ENCODE results near the gene TSPAN6. TPM values are rescaled to one million over a fixed set of nuclear protein-coding genes. Genes with fewer than 3 reads are reported as not detected.
A peak's percentile ranks its signal among the peaks of the same experiment; 100 is the strongest.

TSPAN6 gene
- polyA plus RNA-seq, 3 donors: not detected

DNA sequence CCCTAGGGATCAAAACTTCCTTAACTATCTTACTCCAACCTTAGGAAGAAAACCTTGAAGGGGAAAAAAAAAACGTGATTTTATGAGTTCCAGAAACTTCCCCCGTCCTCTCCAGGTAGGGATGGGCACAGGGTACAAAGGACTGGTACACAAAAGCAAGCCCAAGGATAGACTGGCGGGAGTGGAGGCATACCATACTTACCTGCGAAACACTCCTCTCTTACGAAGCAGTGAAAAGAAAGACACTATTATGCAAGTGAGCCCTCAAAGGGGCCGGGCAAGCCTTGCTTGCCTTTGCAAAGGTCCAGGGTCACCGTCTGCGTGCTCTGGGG is 651 bp downstream of the TSPAN6 start:
- H3K9ac ChIP-seq (ENCODE audit: insufficient read depth, low read length, poor library complexity, severe bottlenecking): no peak overlapping the region
- TF ChIP-seq, protein P1, sequence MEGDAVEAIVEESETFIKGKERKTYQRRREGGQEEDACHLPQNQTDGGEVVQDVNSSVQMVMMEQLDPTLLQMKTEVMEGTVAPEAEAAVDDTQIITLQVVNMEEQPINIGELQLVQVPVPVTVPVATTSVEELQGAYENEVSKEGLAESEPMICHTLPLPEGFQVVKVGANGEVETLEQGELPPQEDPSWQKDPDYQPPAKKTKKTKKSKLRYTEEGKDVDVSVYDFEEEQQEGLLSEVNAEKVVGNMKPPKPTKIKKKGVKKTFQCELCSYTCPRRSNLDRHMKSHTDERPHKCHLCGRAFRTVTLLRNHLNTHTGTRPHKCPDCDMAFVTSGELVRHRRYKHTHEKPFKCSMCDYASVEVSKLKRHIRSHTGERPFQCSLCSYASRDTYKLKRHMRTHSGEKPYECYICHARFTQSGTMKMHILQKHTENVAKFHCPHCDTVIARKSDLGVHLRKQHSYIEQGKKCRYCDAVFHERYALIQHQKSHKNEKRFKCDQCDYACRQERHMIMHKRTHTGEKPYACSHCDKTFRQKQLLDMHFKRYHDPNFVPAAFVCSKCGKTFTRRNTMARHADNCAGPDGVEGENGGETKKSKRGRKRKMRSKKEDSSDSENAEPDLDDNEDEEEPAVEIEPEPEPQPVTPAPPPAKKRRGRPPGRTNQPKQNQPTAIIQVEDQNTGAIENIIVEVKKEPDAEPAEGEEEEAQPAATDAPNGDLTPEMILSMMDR (IDR thresholded peaks at IDR 0.05): no peak
- H4K20me1 ChIP-seq (ENCODE audit: insufficient read depth, low read length): no peaks in the 10 kb centered on the region
- no peak overlapping the region for H3K4me2 ChIP-seq (replicated peaks; ENCODE audit: extremely low read depth, low read length, poor library complexity, severe bottlenecking)
- no peak overlapping the region for H2AFZ ChIP-seq (ENCODE audit: insufficient read depth, low read depth, low read length, poor library complexity, severe bottlenecking)
- no peaks in the 10 kb centered on the region for H3K79me2 ChIP-seq (ENCODE audit: insufficient read depth, low read length)
- H3K4me3 Mint-ChIP-seq: peak overlapping the region in 1 of 2 donors; percentile 62
- H3K27me3 ChIP-seq (ENCODE audit: control insufficient read depth in 2 of 2, insufficient read depth in 2 of 2, low read length in 2 of 2): peaks cover 56 to 72% of the 10 kb centered on the region in 2 donors
- intact Hi-C loops (cut with micrococcal nuclease): no loop called here
- peaks cover 0 to 11% of the 10 kb centered on the region in 2 donors for H3K9me3 ChIP-seq (replicated peaks in 1 of 2; ENCODE audit: control insufficient read depth in 1 of 2, insufficient read depth in 1 of 2, low read length in 2 of 2)
- no peak overlapping the region for H3K27ac Mint-ChIP-seq
- no peaks in the 10 kb centered on the region for H3K4me1 ChIP-seq (ENCODE audit: control insufficient read depth in 1 of 2, insufficient read depth in 2 of 2, low read length in 2 of 2)
- H3K36me3 Mint-ChIP-seq: peaks cover 0 to 3% of the 10 kb centered on the region in 2 donors
- peaks cover 4% of the 10 kb centered on the region for H3K4me1 Mint-ChIP-seq
- no peak overlapping the region for H3K4me3 ChIP-seq (replicated peaks in 1 of 3; ENCODE audit: low read depth in 2 of 3, low read length in 3 of 3)
- peaks cover 45 to 73% (median 70%) of the 10 kb centered on the region in 3 donors for H3K27me3 Mint-ChIP-seq (ENCODE audit: low read depth in 3 of 3)
- DNase-seq: no peak
- H3K36me3 ChIP-seq (replicated peaks in 1 of 2; ENCODE audit: control insufficient read depth in 1 of 2, insufficient read depth in 2 of 2, low read length in 2 of 2): no peaks in the 10 kb centered on the region
- no peak overlapping the region for H3K27ac ChIP-seq (ENCODE audit: low read depth in 1 of 2, low read length in 2 of 2)
- H3K9me3 Mint-ChIP-seq: peaks cover 0 to 13% (median 4%) of the 10 kb centered on the region in 7 donors
- 47% methylated on average over 3 of the region's 8 CpGs for WGBS (ENCODE audit: insufficient coverage)

DNA sequence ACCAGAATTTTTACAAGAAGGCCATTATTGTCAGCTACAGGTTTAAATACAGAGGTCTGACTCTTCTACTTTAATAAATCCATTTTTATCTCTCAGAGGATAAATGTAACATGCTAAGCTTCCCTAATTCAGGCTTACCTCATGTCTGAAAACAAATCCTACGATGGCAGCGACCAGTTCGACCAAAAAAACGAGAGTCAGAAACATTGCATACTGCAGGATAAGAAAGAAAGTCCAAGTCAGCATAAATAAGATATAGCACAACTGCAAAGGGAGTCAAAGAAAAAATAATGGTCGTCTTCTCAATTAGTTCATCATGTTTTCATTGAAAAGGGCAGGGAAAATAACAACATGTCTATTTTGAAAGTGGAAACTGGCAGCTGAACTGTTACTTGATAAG is 1.6 kb downstream of the TSPAN6 start:
- peaks cover 64 to 80% of the 10 kb centered on the region in 2 donors for H3K27me3 ChIP-seq (ENCODE audit: control insufficient read depth in 2 of 2, insufficient read depth in 2 of 2, low read length in 2 of 2)
- H3K36me3 ChIP-seq (replicated peaks in 1 of 2; ENCODE audit: control insufficient read depth in 1 of 2, insufficient read depth in 2 of 2, low read length in 2 of 2): no peaks in the 10 kb centered on the region
- peaks cover 52 to 70% (median 67%) of the 10 kb centered on the region in 3 donors for H3K27me3 Mint-ChIP-seq (ENCODE audit: low read depth in 3 of 3)
- no peak overlapping the region for H3K27ac ChIP-seq (ENCODE audit: low read depth in 1 of 2, low read length in 2 of 2)
- H3K9me3 ChIP-seq (replicated peaks in 1 of 2; ENCODE audit: control insufficient read depth in 1 of 2, insufficient read depth in 1 of 2, low read length in 2 of 2): peaks cover 0 to 11% of the 10 kb centered on the region in 2 donors
- no peaks in the 10 kb centered on the region for H3K79me2 ChIP-seq (ENCODE audit: insufficient read depth, low read length)
- no peaks in the 10 kb centered on the region for H3K4me1 ChIP-seq (ENCODE audit: control insufficient read depth in 1 of 2, insufficient read depth in 2 of 2, low read length in 2 of 2)
- no CpG with 5 or more reads among the region's 5 CpGs for WGBS (ENCODE audit: insufficient coverage)
- DNase-seq: no peak
- no peak overlapping the region for H3K4me3 ChIP-seq (replicated peaks in 1 of 3; ENCODE audit: low read depth in 2 of 3, low read length in 3 of 3)
- H3K4me1 Mint-ChIP-seq: peaks cover 4% of the 10 kb centered on the region
- no peaks in the 10 kb centered on the region for H4K20me1 ChIP-seq (ENCODE audit: insufficient read depth, low read length)
- no peak overlapping the region for H3K9ac ChIP-seq (ENCODE audit: insufficient read depth, low read length, poor library complexity, severe bottlenecking)
- no peak overlapping the region for H2AFZ ChIP-seq (ENCODE audit: insufficient read depth, low read depth, low read length, poor library complexity, severe bottlenecking)
- H3K4me3 Mint-ChIP-seq: peak overlapping the region in 1 of 2 donors; percentile 33
- peaks cover 0 to 3% of the 10 kb centered on the region in 2 donors for H3K36me3 Mint-ChIP-seq
- H3K27ac Mint-ChIP-seq: no peak overlapping the region
- intact Hi-C loops (cut with micrococcal nuclease): no loop called here
- TF ChIP-seq, protein P1 (IDR thresholded peaks at IDR 0.05): no peak
- peaks cover 0 to 13% (median 4%) of the 10 kb centered on the region in 7 donors for H3K9me3 Mint-ChIP-seq
- no peak overlapping the region for H3K4me2 ChIP-seq (replicated peaks; ENCODE audit: extremely low read depth, low read length, poor library complexity, severe bottlenecking)
